Testis (tissue), 3 donors: ENCODE data around the gene SLC28A1. TPM values are rescaled to one million over a fixed set of nuclear protein-coding genes. Genes with fewer than 3 reads are reported as not detected.
"Not testable (repeated sequence)": the region's sequence is repeated elsewhere in the genome, so short reads cannot be mapped to it uniquely, and the experiment has no call there.

Experiments
- DNase-seq: peaks from one replicate; pipeline ENCODE4 v3.0.0-alpha.2; 2019
- H3K27ac ChIP-seq, 2 donors: fragments of 200-600 bp; sonication (generic); one replicate each; pipeline ENCODE4 v1.5.1; 2019
- H3K27me3 ChIP-seq: fragments of 200-600 bp; sonication (generic); one replicate; pipeline ENCODE4 v1.5.1; 2019
- H3K36me3 ChIP-seq: fragments of 200-600 bp; sonication (generic); one replicate; pipeline ENCODE4 v1.5.1; 2017; ENCODE audit warnings: low read depth; ENCODE audit errors: missing control alignments
- H3K4me1 ChIP-seq: fragments of 200-600 bp; sonication (generic); one replicate; pipeline ENCODE4 v1.5.1; 2019
- H3K4me3 ChIP-seq, 2 donors: fragments of 200-600 bp; sonication (generic); one replicate each; pipeline ENCODE4 v1.5.1; 2017 to 2019
- H3K9me3 ChIP-seq: fragments of 200-600 bp; sonication (generic); one replicate; pipeline ENCODE4 v1.5.1; 2017
- POLR2A ChIP-seq: fragments of 450-650 bp; IDR thresholded peaks from one replicate; pipeline ENCODE4 v1.6.1; 2017; ENCODE audit warnings: antibody characterized with exemption, mild to moderate bottlenecking, moderate library complexity
- WGBS, 2 donors: methylation state at CpG; one replicate each; pipeline ENCODE4 v1.1.5; 2018; 5-methylcytosine and 5-hydroxymethylcytosine counted together
- intact Hi-C: fragments of 100-400 bp; cut with DNase I; formaldehyde crosslinking; loops from one replicate; pipeline ENCODE4 v1.15.1; 2023; ENCODE audit warnings: low total_unique reads
- polyA plus RNA-seq: library from polyadenylated mRNA; stranded (reverse); fragments of 350-450 nt; fragmentation: Illumina TruSeq; extraction: RNeasy Lipid Tissue Mini Kit (QIAGEN cat#74804); gene quantifications from one replicate; pipeline ENCODE4 v1.2.3, GENCODE V29; 2014; ENCODE audit warnings: low read depth, low replicate concordance; ENCODE audit not compliant: insufficient read depth
- total RNA-seq, 2 donors: library from RNA; depleted of rRNA; stranded (reverse); fragments of >200 nt; gene quantifications; one replicate each; pipeline ENCODE4 v1.2.3, GENCODE V29; 2016
- TF ChIP-seq, protein P1 (sequence below), 3 experiments: fragments of 450-650 bp in 2 of 3; fragments of 200-600 bp in 1 of 3; sonication (generic) in 1 of 3; IDR thresholded peaks; one replicate each; pipeline ENCODE4 v1.5.1; 2016 to 2019; ENCODE audit warnings: antibody characterized with exemption in 3 of 3, mild to moderate bottlenecking in 2 of 3, moderate library complexity in 1 of 3

Gene SLC28A1
- total and polyA plus RNA-seq, 3 donors from 2014 or later, result 0.26 to 0.31 (median 0.31) TPM

DNA sequence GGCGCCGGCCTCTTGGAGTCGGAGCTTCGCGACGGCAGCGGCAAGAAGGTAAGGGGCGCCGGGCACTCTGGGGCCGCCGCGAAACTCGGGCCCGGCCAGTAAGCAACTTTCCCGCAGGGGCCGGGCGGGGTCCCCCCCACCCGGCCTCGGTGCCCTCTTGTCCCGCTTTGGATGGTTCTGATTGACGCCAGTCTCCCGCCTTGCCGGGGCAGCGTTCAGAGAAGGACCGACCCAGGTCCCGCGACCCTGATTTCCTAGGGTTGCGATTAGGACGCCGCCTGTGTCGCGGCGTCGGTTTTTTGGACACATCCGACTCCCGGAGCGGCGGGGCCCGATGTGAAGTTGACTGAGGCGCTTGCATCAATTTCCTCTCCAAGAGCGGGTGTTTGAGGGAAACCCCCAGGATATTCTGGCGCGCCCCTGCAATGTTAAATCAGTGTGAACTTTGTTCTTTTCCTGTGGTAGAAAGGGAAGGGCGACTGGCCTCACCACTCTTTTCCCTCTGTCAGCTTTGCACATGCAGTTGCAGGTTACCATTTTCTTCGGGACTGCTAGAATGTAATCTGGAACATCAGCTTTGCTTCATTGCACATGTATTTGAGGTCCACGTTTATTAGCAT lies 97.9 kb downstream of the SLC28A1 start:
- intact Hi-C loops, result no loop called here
- WGBS, 2 donors, result 1 to 2% methylated on average over 21 to 23 of the region's 46 CpGs
- Histone ChIP-seq H3K27ac (peak overlapping the region; percentile 91 to 92), H3K4me3 (peak overlapping the region; percentile 78 to 83), H3K4me1 (peaks cover 26% of the 10 kb centered on the region), H3K27me3 (no peaks in the 10 kb centered on the region), H3K9me3 (no peaks in the 10 kb centered on the region), H3K36me3 (no peaks in the 10 kb centered on the region)
- TF ChIP-seq POLR2A, result no peak
- TF ChIP-seq, protein P1, sequence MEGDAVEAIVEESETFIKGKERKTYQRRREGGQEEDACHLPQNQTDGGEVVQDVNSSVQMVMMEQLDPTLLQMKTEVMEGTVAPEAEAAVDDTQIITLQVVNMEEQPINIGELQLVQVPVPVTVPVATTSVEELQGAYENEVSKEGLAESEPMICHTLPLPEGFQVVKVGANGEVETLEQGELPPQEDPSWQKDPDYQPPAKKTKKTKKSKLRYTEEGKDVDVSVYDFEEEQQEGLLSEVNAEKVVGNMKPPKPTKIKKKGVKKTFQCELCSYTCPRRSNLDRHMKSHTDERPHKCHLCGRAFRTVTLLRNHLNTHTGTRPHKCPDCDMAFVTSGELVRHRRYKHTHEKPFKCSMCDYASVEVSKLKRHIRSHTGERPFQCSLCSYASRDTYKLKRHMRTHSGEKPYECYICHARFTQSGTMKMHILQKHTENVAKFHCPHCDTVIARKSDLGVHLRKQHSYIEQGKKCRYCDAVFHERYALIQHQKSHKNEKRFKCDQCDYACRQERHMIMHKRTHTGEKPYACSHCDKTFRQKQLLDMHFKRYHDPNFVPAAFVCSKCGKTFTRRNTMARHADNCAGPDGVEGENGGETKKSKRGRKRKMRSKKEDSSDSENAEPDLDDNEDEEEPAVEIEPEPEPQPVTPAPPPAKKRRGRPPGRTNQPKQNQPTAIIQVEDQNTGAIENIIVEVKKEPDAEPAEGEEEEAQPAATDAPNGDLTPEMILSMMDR (IDR thresholded peaks at IDR 0.05), result no peak
- peak; percentile 52 for DNase-seq

- Histone ChIP-seq H3K4me1 (peaks cover 29% of the 10 kb centered on the region), H3K36me3 (no peaks in the 10 kb centered on the region), H3K27me3 (no peaks in the 10 kb centered on the region), H3K27ac (no peak overlapping the region), H3K4me3 (peak overlapping the region in 1 of 2 donors; percentile 83), H3K9me3 (no peaks in the 10 kb centered on the region)
- intact Hi-C loops, result no loop called here
- TF ChIP-seq, protein P1 (IDR thresholded peaks at IDR 0.05), result no peak
- TF ChIP-seq POLR2A, result no peak
- 22 to 24% methylated on average over 4 of the region's 4 CpGs for WGBS, 2 donors
- DNase-seq, result no peak
Observed at GRCh38 chr15:84983294-84983693, 98.8 kb downstream of the SLC28A1 start.

DNA sequence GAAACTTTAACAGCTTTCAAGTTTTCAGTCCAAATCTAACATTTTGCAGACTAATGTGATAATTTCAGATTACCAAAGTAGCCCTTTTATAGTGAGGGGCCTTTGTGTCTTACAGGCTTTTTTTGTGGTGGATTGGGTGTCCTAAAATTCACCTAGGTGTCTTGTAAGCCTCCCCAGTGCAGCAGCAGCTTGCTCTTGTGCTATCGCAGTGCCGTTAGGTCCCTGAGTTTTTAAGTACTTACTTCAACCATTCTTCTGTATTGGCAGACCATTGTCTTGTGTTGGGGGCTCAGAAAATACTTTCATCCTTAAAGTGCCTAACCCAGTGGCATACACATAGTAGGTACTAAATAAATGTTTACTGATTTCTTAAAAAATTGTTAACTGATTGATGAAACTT lies 99.2 kb downstream of the SLC28A1 start:
- no peak overlapping the region for H3K27ac ChIP-seq
- 47 to 64% methylated on average over 2 of the region's 2 CpGs for WGBS, 2 donors
- peaks cover 29% of the 10 kb centered on the region for H3K4me1 ChIP-seq
- no peak overlapping the region for H3K4me3 ChIP-seq
- intact Hi-C loops, result no loop called here
- TF ChIP-seq, protein P1 (IDR thresholded peaks at IDR 0.05), result no peak
- TF ChIP-seq POLR2A, result no peak
- no peaks in the 10 kb centered on the region for H3K9me3 ChIP-seq
- no peaks in the 10 kb centered on the region for H3K36me3 ChIP-seq
- peak; percentile 31 for DNase-seq
- H3K27me3 ChIP-seq, result no peaks in the 10 kb centered on the region

- TF ChIP-seq POLR2A, result no peak
- TF ChIP-seq, protein P1 (IDR thresholded peaks at IDR 0.05), result no peak
- DNase-seq, result no peak
- Histone ChIP-seq H3K27me3 (no peaks in the 10 kb centered on the region), H3K4me3 (no peak overlapping the region), H3K4me1 (peaks cover 25% of the 10 kb centered on the region), H3K9me3 (no peaks in the 10 kb centered on the region), H3K36me3 (no peaks in the 10 kb centered on the region), H3K27ac (no peak overlapping the region)
- 58 to 61% methylated on average over 2 of the region's 2 CpGs for WGBS, 2 donors
- intact Hi-C loops, result no loop called here
Observed at GRCh38 chr15:84985158-84985557, 100.7 kb downstream of the SLC28A1 start.

DNA sequence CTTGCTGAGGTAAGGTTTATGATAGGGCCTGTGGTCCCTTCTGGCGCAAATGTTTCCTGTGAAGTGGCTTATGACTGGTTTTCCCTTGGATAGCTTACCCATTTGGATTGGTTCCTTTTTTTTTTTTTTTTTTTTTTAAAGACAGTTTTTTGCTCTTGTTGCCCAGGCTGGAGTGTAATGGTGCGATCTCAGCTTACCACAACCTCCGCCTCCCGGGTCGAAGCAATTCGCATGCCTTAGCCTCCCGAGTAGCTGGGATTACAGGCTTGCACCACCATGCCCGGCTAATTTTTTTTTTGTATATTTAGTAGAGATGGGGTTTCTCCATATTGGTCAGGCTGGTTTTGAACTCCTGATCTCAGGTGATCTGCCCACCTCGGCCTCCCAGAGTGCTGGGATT lies 102.9 kb downstream of the SLC28A1 start:
- H3K4me1 ChIP-seq, result peaks cover 25% of the 10 kb centered on the region
- DNase-seq, intact Hi-C loops, H3K4me3 ChIP-seq, H3K9me3 ChIP-seq, H3K27me3 ChIP-seq, H3K27ac ChIP-seq, H3K36me3 ChIP-seq: not testable (repeated sequence)
- 97 to 98% methylated on average over 9 of the region's 9 CpGs for WGBS, 2 donors
